Smooth muscle cell (in vitro differentiated cells): Measurements from ENCODE around the gene SPTB. TPM values are rescaled to one million over a fixed set of nuclear protein-coding genes. Genes with fewer than 3 reads are reported as not detected.

Source experiments
- DNase-seq: peaks from one replicate; lab custom pipeline; 2025; ENCODE audit not compliant: unreplicated experiment; lab: John Stamatoyannopoulos, UW
- H2AFZ ChIP-seq: fragments of 200-600 bp; sonication (generic); 2 replicates; pipeline ENCODE4 v1.6.0; 2016; ENCODE audit warnings: antibody characterized with exemption, low read depth, mild to moderate bottlenecking
- H3F3A ChIP-seq: fragments of 200-600 bp; sonication (generic); 2 replicates; pipeline ENCODE4 v1.6.0; 2017; ENCODE audit warnings: antibody characterized with exemption, low read depth
- H3K27ac ChIP-seq: fragments of 200-600 bp; sonication (generic); 2 replicates; pipeline ENCODE4 v1.5.1; 2016; ENCODE audit warnings: low read depth, mild to moderate bottlenecking
- H3K27me3 ChIP-seq: fragments of 200-600 bp; sonication (generic); 2 replicates; pipeline ENCODE4 v1.6.1; 2016; ENCODE audit warnings: low read depth, mild to moderate bottlenecking
- H3K36me3 ChIP-seq: fragments of 200-600 bp; sonication (generic); 2 replicates; pipeline ENCODE4 v1.5.1; 2016; ENCODE audit warnings: low read depth
- H3K4me1 ChIP-seq: fragments of 200-600 bp; sonication (generic); 2 replicates; pipeline ENCODE4 v1.5.1; 2016; ENCODE audit warnings: low read depth
- H3K4me2 ChIP-seq: fragments of 200-600 bp; sonication (generic); 2 replicates; pipeline ENCODE4 v1.6.0; 2016; ENCODE audit warnings: mild to moderate bottlenecking
- H3K4me3 ChIP-seq: fragments of 200-600 bp; sonication (generic); 2 replicates; pipeline ENCODE4 v1.5.1; 2016; ENCODE audit warnings: mild to moderate bottlenecking
- H3K79me2 ChIP-seq: fragments of 200-600 bp; sonication (generic); 2 replicates; pipeline ENCODE4 v1.6.0; 2016; ENCODE audit warnings: low read depth, mild to moderate bottlenecking
- H3K9ac ChIP-seq: fragments of 200-600 bp; sonication (generic); 2 replicates; pipeline ENCODE4 v1.6.0; 2016; ENCODE audit warnings: low read depth
- H3K9me3 ChIP-seq: fragments of 200-600 bp; sonication (generic); replicated peaks from 2 replicates; pipeline ENCODE4 v1.5.1; 2016; ENCODE audit warnings: low read depth
- H4K20me1 ChIP-seq: fragments of 200-600 bp; sonication (generic); 2 replicates; pipeline ENCODE4 v1.6.0; 2016; ENCODE audit warnings: low read depth
- CTCF ChIP-seq: fragments of 200-600 bp; sonication (generic); IDR thresholded peaks from 2 replicates; pipeline ENCODE4 v1.5.1; 2017; ENCODE audit warnings: borderline replicate concordance, mild to moderate bottlenecking, antibody characterized with exemption; ENCODE audit not compliant: insufficient read depth, poor library complexity, severe bottlenecking
- WGBS: methylation state at CpG from one replicate; pipeline ENCODE4 v1.1.7; 2016; ENCODE audit warnings: low lambda C conversion rate; 5-methylcytosine and 5-hydroxymethylcytosine counted together
- polyA plus RNA-seq: library from polyadenylated mRNA; unstranded; fragments of >200 nt; fragmentation: Nextera tagmentation; extraction: Ambion mirVana; gene quantifications from 2 replicates; pipeline ENCODE4 v1.2.1, GENCODE V29; 2016
- total RNA-seq: library from RNA; depleted of rRNA; stranded (reverse); fragments of >200 nt; gene quantifications from 2 replicates; pipeline ENCODE4 v1.2.3, GENCODE V29; 2014

Gene SPTB
- total and polyA plus RNA-seq, 2 experiments from 2014 or later: 0.25 to 3.3 TPM

GRCh38 chr14:64796369-64796768 is 83.3 kb downstream of the SPTB start:
- peaks cover 3% of the 10 kb centered on the region for H3K27me3 ChIP-seq
- H3K79me2 ChIP-seq: no peaks in the 10 kb centered on the region
- H3K4me3 ChIP-seq: no peak overlapping the region
- no peaks in the 10 kb centered on the region for H3F3A ChIP-seq
- no peak for TF ChIP-seq CTCF
- no peaks in the 10 kb centered on the region for H3K9me3 ChIP-seq
- no peak overlapping the region for H3K4me2 ChIP-seq
- WGBS: 90% methylated on average over 11 of the region's 11 CpGs
- H4K20me1 ChIP-seq: no peaks in the 10 kb centered on the region
- H2AFZ ChIP-seq: no peak overlapping the region
- DNase-seq: no peak
- no peaks in the 10 kb centered on the region for H3K36me3 ChIP-seq
- no peak overlapping the region for H3K27ac ChIP-seq
- peaks cover 2% of the 10 kb centered on the region for H3K4me1 ChIP-seq
- H3K9ac ChIP-seq: no peak overlapping the region

- no peaks in the 10 kb centered on the region for H3F3A ChIP-seq
- WGBS: 89% methylated on average over 3 of the region's 3 CpGs
- H3K4me3 ChIP-seq: no peak overlapping the region
- no peaks in the 10 kb centered on the region for H3K9me3 ChIP-seq
- H3K27ac ChIP-seq: no peak overlapping the region
- TF ChIP-seq CTCF: no peak
- H3K79me2 ChIP-seq: no peaks in the 10 kb centered on the region
- no peaks in the 10 kb centered on the region for H4K20me1 ChIP-seq
- peaks cover 7% of the 10 kb centered on the region for H3K4me1 ChIP-seq
- no peaks in the 10 kb centered on the region for H3K36me3 ChIP-seq
- no peak for DNase-seq
- no peak overlapping the region for H2AFZ ChIP-seq
- H3K27me3 ChIP-seq: peaks cover 3% of the 10 kb centered on the region
- no peak overlapping the region for H3K9ac ChIP-seq
- H3K4me2 ChIP-seq: no peak overlapping the region
Measured at GRCh38 chr14:64795921-64796320, 83.8 kb downstream of the SPTB start.

GRCh38 chr14:64795211-64795610 is 84.5 kb downstream of the SPTB start:
- WGBS: 99% methylated on average over 14 of the region's 16 CpGs
- Histone ChIP-seq H3K4me1 (peaks cover 14% of the 10 kb centered on the region), H3K79me2 (no peaks in the 10 kb centered on the region), H3K27me3 (peaks cover 3% of the 10 kb centered on the region), H3K4me3 (no peak overlapping the region), H3K36me3 (no peaks in the 10 kb centered on the region), H3K9me3 (no peaks in the 10 kb centered on the region), H4K20me1 (no peaks in the 10 kb centered on the region), H2AFZ (no peak overlapping the region), H3K4me2 (no peak overlapping the region), H3F3A (no peaks in the 10 kb centered on the region), H3K27ac (no peak overlapping the region), H3K9ac (no peak overlapping the region)
- TF ChIP-seq CTCF: no peak
- no peak for DNase-seq

- H4K20me1 ChIP-seq: no peaks in the 10 kb centered on the region
- H3K27me3 ChIP-seq: no peaks in the 10 kb centered on the region
- H3K9me3 ChIP-seq: no peaks in the 10 kb centered on the region
- no peaks in the 10 kb centered on the region for H3K36me3 ChIP-seq
- H3F3A ChIP-seq: no peaks in the 10 kb centered on the region
- WGBS: 96% methylated on average over 26 of the region's 26 CpGs
- no peak for TF ChIP-seq CTCF
- peaks cover 22% of the 10 kb centered on the region for H3K4me1 ChIP-seq
- no peak overlapping the region for H3K9ac ChIP-seq
- no peaks in the 10 kb centered on the region for H3K79me2 ChIP-seq
- H2AFZ ChIP-seq: no peak overlapping the region
- H3K4me2 ChIP-seq: no peak overlapping the region
- H3K4me3 ChIP-seq: no peak overlapping the region
- DNase-seq: no peak
- no peak overlapping the region for H3K27ac ChIP-seq
Measured at GRCh38 chr14:64792871-64793560, 86.7 kb downstream of the SPTB start.
